ENCODE data around the gene OR6T1.

The OR6T1 gene, protein sequence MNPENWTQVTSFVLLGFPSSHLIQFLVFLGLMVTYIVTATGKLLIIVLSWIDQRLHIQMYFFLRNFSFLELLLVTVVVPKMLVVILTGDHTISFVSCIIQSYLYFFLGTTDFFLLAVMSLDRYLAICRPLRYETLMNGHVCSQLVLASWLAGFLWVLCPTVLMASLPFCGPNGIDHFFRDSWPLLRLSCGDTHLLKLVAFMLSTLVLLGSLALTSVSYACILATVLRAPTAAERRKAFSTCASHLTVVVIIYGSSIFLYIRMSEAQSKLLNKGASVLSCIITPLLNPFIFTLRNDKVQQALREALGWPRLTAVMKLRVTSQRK

GRCh38 chr11:123943738-123944137 is at the start of gene OR6T1:
OR6T1 (minus strand) TSS chr11:123943838; CDS start chr11:123943838, 0 bp downstream.
- Histone ChIP-seq H3K4me3 (ENCODE audit: low read depth in 1 of 5, low read length in 5 of 5) (no peak within 1 kb of the TSS), H3K27me3 (ENCODE audit: control insufficient read depth in 5 of 5, insufficient read depth in 4 of 5, low read length in 5 of 5) (no peaks in the 10 kb centered on the region), H3K27ac (ENCODE audit: low read depth, low read length) (no peak within 1 kb of the TSS), H3K9ac (ENCODE audit: low read length in 5 of 5) (no peak within 1 kb of the TSS), H3K9me3 (ENCODE audit: control insufficient read depth in 5 of 5, low read length in 5 of 5) (peaks cover 0 to 5% (median 0%) of the 10 kb centered on the region in 5 donors), H3K36me3 (ENCODE audit: control insufficient read depth in 5 of 5, insufficient read depth in 5 of 5, low read length in 5 of 5) (no peaks in the 10 kb centered on the region), H3K4me1 (ENCODE audit: control insufficient read depth in 5 of 5, insufficient read depth in 5 of 5, low read length in 5 of 5) (no peaks in the 10 kb centered on the region)

DNA sequence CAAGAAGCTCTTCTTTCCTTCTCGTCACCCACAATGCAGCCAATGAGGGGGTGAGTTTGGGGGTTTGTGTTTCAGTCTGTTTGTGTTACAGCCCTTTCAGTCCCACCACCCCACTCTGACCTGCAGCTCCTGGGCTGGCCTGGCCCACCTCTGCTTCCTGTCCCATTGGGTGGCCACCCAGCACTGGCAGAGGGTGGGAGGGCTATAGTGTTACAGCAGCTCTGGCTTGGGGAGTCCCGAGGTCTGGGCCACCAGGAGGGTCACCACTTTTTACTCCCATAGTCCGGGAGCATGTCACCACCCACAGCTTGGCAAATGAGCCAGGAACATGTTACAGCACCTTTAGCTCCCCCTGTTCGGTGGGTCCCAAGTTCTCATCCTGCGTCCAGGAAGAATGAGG is 35.7 kb upstream of the OR6T1 start:
- H3K4me1 ChIP-seq (ENCODE audit: control insufficient read depth in 5 of 5, insufficient read depth in 5 of 5, low read length in 5 of 5) = peaks cover 0 to 8% (median 0%) of the 10 kb centered on the region in 5 donors
- H3K27ac ChIP-seq (ENCODE audit: low read depth, low read length) = no peak overlapping the region
- no peak overlapping the region for H3K9ac ChIP-seq (ENCODE audit: low read length in 5 of 5)
- peaks cover 0 to 2% (median 0%) of the 10 kb centered on the region in 5 donors for H3K27me3 ChIP-seq (ENCODE audit: control insufficient read depth in 5 of 5, insufficient read depth in 4 of 5, low read length in 5 of 5)
- H3K4me3 ChIP-seq (ENCODE audit: low read depth in 1 of 5, low read length in 5 of 5) = no peak overlapping the region
- peaks cover 0 to 3% (median 0%) of the 10 kb centered on the region in 5 donors for H3K9me3 ChIP-seq (ENCODE audit: control insufficient read depth in 5 of 5, low read length in 5 of 5)
- H3K36me3 ChIP-seq (ENCODE audit: control insufficient read depth in 5 of 5, insufficient read depth in 5 of 5, low read length in 5 of 5) = no peaks in the 10 kb centered on the region

GRCh38 chr11:123977731-123978347 is 34.2 kb upstream of the OR6T1 start, which contains the start of gene OR10S1:
OR10S1 (minus strand) TSS chr11:123977781; CDS start chr11:123977664, 117 bp downstream.
- no peak within 1 kb of the TSS for H3K9ac ChIP-seq (ENCODE audit: low read length in 5 of 5)
- H3K36me3 ChIP-seq (ENCODE audit: control insufficient read depth in 5 of 5, insufficient read depth in 5 of 5, low read length in 5 of 5) = no peaks in the 10 kb centered on the region
- peaks cover 0 to 2% (median 0%) of the 10 kb centered on the region in 5 donors for H3K27me3 ChIP-seq (ENCODE audit: control insufficient read depth in 5 of 5, insufficient read depth in 4 of 5, low read length in 5 of 5)
- H3K9me3 ChIP-seq (ENCODE audit: control insufficient read depth in 5 of 5, low read length in 5 of 5) = peaks cover 0 to 3% (median 0%) of the 10 kb centered on the region in 5 donors
- H3K27ac ChIP-seq (ENCODE audit: low read depth, low read length) = no peak within 1 kb of the TSS
- no peak within 1 kb of the TSS for H3K4me3 ChIP-seq (ENCODE audit: low read depth in 1 of 5, low read length in 5 of 5)
- peaks cover 0 to 8% (median 0%) of the 10 kb centered on the region in 5 donors for H3K4me1 ChIP-seq (ENCODE audit: control insufficient read depth in 5 of 5, insufficient read depth in 5 of 5, low read length in 5 of 5)

- no peak overlapping the region for H3K9ac ChIP-seq (ENCODE audit: low read length in 5 of 5)
- no peaks in the 10 kb centered on the region for H3K36me3 ChIP-seq (ENCODE audit: control insufficient read depth in 5 of 5, insufficient read depth in 5 of 5, low read length in 5 of 5)
- H3K27me3 ChIP-seq (ENCODE audit: control insufficient read depth in 5 of 5, insufficient read depth in 4 of 5, low read length in 5 of 5) = peaks cover 0 to 2% (median 0%) of the 10 kb centered on the region in 5 donors
- H3K9me3 ChIP-seq (ENCODE audit: control insufficient read depth in 5 of 5, low read length in 5 of 5) = peaks cover 0 to 3% (median 0%) of the 10 kb centered on the region in 5 donors
- H3K27ac ChIP-seq (ENCODE audit: low read depth, low read length) = no peak overlapping the region
- peaks cover 0 to 8% (median 0%) of the 10 kb centered on the region in 5 donors for H3K4me1 ChIP-seq (ENCODE audit: control insufficient read depth in 5 of 5, insufficient read depth in 5 of 5, low read length in 5 of 5)
- H3K4me3 ChIP-seq (ENCODE audit: low read depth in 1 of 5, low read length in 5 of 5) = no peak overlapping the region
These were observed 33.3 kb upstream of the OR6T1 start for GRCh38 chr11:123976770-123977560.

- no peaks in the 10 kb centered on the region for H3K27me3 ChIP-seq (ENCODE audit: control insufficient read depth in 5 of 5, insufficient read depth in 4 of 5, low read length in 5 of 5)
- peaks cover 0 to under 1% (median 0%) of the 10 kb centered on the region in 5 donors for H3K9me3 ChIP-seq (ENCODE audit: control insufficient read depth in 5 of 5, low read length in 5 of 5)
- H3K4me3 ChIP-seq (ENCODE audit: low read depth in 1 of 5, low read length in 5 of 5) = no peak overlapping the region
- no peaks in the 10 kb centered on the region for H3K36me3 ChIP-seq (ENCODE audit: control insufficient read depth in 5 of 5, insufficient read depth in 5 of 5, low read length in 5 of 5)
- H3K4me1 ChIP-seq (ENCODE audit: control insufficient read depth in 5 of 5, insufficient read depth in 5 of 5, low read length in 5 of 5) = peaks cover 0 to 4% (median 0%) of the 10 kb centered on the region in 5 donors
- no peak overlapping the region for H3K27ac ChIP-seq (ENCODE audit: low read depth, low read length)
- no peak overlapping the region for H3K9ac ChIP-seq (ENCODE audit: low read length in 5 of 5)
These were observed 30.2 kb upstream of the OR6T1 start for GRCh38 chr11:123973816-123974215.

DNA sequence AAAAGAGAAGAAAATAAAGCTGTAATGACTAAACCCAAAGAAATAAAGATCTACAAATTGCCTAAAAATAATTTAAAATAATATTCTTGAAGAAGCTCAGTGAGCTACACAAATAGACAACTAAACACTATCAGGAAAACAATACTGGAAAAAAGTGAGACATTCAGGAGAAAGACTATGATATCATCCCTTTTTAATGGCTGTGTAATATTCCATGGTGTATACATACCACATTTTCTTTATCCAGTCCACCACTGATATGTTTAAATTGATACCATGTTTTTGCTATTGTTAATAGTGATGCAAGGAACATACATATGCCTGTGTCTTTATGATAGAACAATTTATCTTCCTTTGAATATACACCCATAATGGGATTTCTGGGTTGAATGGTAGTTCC is 13.1 kb upstream of the OR6T1 start:
- Histone ChIP-seq H3K9me3 (ENCODE audit: control insufficient read depth in 5 of 5, low read length in 5 of 5) (peaks cover 0 to 8% (median 2%) of the 10 kb centered on the region in 5 donors), H3K9ac (ENCODE audit: low read length in 5 of 5) (no peak overlapping the region), H3K27me3 (ENCODE audit: control insufficient read depth in 5 of 5, insufficient read depth in 4 of 5, low read length in 5 of 5) (no peaks in the 10 kb centered on the region), H3K36me3 (ENCODE audit: control insufficient read depth in 5 of 5, insufficient read depth in 5 of 5, low read length in 5 of 5) (no peaks in the 10 kb centered on the region), H3K4me3 (ENCODE audit: low read depth in 1 of 5, low read length in 5 of 5) (no peak overlapping the region), H3K27ac (ENCODE audit: low read depth, low read length) (no peak overlapping the region), H3K4me1 (ENCODE audit: control insufficient read depth in 5 of 5, insufficient read depth in 5 of 5, low read length in 5 of 5) (no peaks in the 10 kb centered on the region)

- Histone ChIP-seq H3K36me3 (ENCODE audit: control insufficient read depth in 5 of 5, insufficient read depth in 5 of 5, low read length in 5 of 5) (no peaks in the 10 kb centered on the region), H3K27me3 (ENCODE audit: control insufficient read depth in 5 of 5, insufficient read depth in 4 of 5, low read length in 5 of 5) (no peaks in the 10 kb centered on the region), H3K4me1 (ENCODE audit: control insufficient read depth in 5 of 5, insufficient read depth in 5 of 5, low read length in 5 of 5) (no peaks in the 10 kb centered on the region), H3K9ac (ENCODE audit: low read length in 5 of 5) (no peak overlapping the region), H3K9me3 (ENCODE audit: control insufficient read depth in 5 of 5, low read length in 5 of 5) (peaks cover 0 to 2% (median 0%) of the 10 kb centered on the region in 5 donors), H3K4me3 (ENCODE audit: low read depth in 1 of 5, low read length in 5 of 5) (no peak overlapping the region), H3K27ac (ENCODE audit: low read depth, low read length) (no peak overlapping the region)
These were observed 1.5 kb upstream of the OR6T1 start for GRCh38 chr11:123945132-123945531.

- no peaks in the 10 kb centered on the region for H3K27me3 ChIP-seq (ENCODE audit: control insufficient read depth in 5 of 5, insufficient read depth in 4 of 5, low read length in 5 of 5)
- H3K27ac ChIP-seq (ENCODE audit: low read depth, low read length) = no peak overlapping the region
- H3K9me3 ChIP-seq (ENCODE audit: control insufficient read depth in 5 of 5, low read length in 5 of 5) = peaks cover 0 to 5% (median 0%) of the 10 kb centered on the region in 5 donors
- H3K9ac ChIP-seq (ENCODE audit: low read length in 5 of 5) = no peak overlapping the region
- no peaks in the 10 kb centered on the region for H3K36me3 ChIP-seq (ENCODE audit: control insufficient read depth in 5 of 5, insufficient read depth in 5 of 5, low read length in 5 of 5)
- no peaks in the 10 kb centered on the region for H3K4me1 ChIP-seq (ENCODE audit: control insufficient read depth in 5 of 5, insufficient read depth in 5 of 5, low read length in 5 of 5)
- no peak overlapping the region for H3K4me3 ChIP-seq (ENCODE audit: low read depth in 1 of 5, low read length in 5 of 5)
These were observed 1.2 kb downstream of the OR6T1 start for GRCh38 chr11:123942413-123942812.

DNA sequence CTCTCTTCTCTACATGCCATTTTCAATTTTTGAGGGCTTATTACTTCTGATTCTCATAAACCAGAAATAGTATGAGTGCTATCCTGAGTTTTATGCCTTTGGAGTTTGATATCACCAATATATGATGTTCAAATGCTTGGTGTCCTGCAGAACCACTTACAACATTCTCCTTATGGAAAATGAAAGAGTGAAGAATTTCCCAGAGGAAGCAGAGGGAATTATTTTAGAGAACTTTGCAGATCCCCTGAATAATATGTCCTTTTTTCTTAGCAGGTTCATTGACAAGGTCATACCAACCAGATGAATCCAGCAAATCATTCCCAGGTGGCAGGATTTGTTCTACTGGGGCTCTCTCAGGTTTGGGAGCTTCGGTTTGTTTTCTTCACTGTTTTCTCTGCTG is 4.3 kb downstream of the OR6T1 start, which contains the start of gene OR4D5:
Gene OR4D5 (plus strand): TSS at position 301 of the 400 bp plus-strand sequence. CDS start 0 bp downstream, at position 301.
- Histone ChIP-seq H3K4me3 (ENCODE audit: low read depth in 1 of 5, low read length in 5 of 5) (no peak within 1 kb of the TSS), H3K4me1 (ENCODE audit: control insufficient read depth in 5 of 5, insufficient read depth in 5 of 5, low read length in 5 of 5) (no peaks in the 10 kb centered on the region), H3K27ac (ENCODE audit: low read depth, low read length) (no peak within 1 kb of the TSS), H3K36me3 (ENCODE audit: control insufficient read depth in 5 of 5, insufficient read depth in 5 of 5, low read length in 5 of 5) (no peaks in the 10 kb centered on the region), H3K9me3 (ENCODE audit: control insufficient read depth in 5 of 5, low read length in 5 of 5) (peaks cover 0 to 5% (median 0%) of the 10 kb centered on the region in 5 donors), H3K9ac (ENCODE audit: low read length in 5 of 5) (no peak within 1 kb of the TSS), H3K27me3 (ENCODE audit: control insufficient read depth in 5 of 5, insufficient read depth in 4 of 5, low read length in 5 of 5) (no peaks in the 10 kb centered on the region)
